Stimulated activated CD8-positive, alpha-beta memory T cell treated with anti-CD3 and anti-CD28 coated beads, Interleukin-12 subunit alpha, Interleukin-12 subunit beta, amount 100 ng/mL, for 4 hours (primary cell): Measurements from ENCODE around the gene ZNF516.

Experiments used
- DNase-seq: peaks from one replicate; pipeline ENCODE4 v3.0.0-alpha.2; 2020; ENCODE audit warnings: low read depth

ZNF516 gene

GRCh38 chr18:76455003-76455676 is 39.9 kb downstream of the ZNF516 start:
- no peak for DNase-seq

- DNase-seq = no peak
These were observed 40.6 kb downstream of the ZNF516 start for GRCh38 chr18:76454418-76454817.

- no peak for DNase-seq
These were observed 41.1 kb downstream of the ZNF516 start for GRCh38 chr18:76453932-76454331.

DNA sequence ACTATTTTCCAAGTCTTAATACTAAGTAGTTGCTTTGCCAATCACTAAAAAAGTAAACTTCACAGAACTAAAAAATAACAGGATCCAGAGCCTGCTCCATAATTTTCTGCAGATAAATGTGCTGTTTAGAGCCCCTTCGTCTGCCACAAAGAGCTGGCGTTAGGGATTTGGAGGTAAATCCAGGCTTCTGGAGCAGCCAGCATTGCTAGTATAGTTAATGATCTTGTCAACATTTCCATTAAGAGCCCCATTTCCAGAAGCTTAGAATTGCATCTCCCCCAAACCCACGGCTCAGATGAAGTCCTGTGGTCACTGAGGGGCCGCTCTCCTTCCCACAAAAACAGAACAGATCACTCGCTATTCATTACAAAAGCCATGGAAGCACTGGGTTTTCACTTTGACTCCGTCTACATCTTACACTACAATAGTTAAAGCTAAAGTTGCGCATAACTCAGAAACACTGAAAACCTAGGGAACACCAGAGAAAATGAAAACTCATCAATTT is 41.9 kb downstream of the ZNF516 start:
- DNase-seq = no peak

DNA sequence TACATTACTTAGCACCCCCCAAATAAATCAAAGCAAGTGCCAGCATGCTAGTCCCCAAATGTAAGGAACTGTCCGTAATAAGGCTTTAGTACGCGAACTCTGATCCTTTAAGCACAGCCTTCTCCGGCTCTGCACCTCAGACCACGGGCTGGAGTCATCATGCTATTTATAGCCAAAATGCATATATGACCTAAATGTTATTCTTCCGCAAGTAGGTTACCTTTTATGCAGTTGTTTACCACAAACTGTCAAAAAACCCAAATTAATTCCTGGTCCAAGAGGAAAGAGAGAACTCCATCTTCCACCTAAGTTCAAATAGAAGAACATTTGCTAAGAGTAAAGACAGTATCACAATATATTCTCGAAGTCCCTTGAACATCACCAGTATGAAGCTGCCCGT is 42.7 kb downstream of the ZNF516 start:
- no peak for DNase-seq

GRCh38 chr18:76451396-76452331 is 43.4 kb downstream of the ZNF516 start:
- DNase-seq = no peak

DNA sequence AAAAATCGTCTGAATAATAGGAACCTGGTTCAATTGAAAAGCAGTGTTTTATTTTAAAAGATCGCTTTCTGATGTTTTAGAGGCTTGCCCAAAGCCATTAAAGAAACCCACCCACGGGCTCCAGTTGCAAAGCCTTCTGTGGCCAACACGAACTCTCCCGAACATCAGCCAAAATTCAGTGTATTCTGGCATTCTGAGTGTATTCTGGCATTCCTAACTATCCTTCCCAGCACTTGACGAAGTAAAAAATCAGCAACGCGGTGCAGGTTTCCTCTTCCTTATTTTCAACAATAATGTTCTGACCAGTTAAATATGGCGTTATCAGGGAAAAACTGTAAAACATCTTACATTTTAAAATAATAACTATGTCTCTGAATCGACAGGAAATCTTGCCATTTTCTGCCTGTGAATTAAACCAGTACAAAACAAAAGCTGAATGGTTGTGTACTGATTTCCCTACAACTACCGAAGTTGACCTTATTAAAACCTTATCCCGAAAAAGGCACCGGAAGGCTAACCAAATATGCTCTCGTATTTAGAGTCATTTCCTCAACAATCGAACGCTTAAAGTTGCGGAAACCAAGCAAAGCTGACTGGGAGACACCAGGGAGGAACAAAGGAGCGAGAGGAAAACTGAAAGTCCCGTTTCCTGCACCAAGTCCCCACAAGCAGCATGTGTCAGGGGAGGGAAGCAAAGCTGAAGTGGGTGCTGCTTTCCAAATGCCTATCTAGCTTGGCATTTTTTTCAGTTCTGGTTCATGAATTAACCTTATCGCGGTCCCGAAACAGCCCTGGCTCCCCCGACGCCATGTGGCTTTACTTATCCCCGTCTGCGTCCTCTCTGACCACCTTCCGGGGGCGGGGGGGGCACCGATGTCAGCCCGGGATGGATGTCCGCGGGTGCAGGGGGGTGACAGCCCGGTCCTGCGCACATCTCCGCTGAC is 44.3 kb downstream of the ZNF516 start:
- no peak for DNase-seq

DNA sequence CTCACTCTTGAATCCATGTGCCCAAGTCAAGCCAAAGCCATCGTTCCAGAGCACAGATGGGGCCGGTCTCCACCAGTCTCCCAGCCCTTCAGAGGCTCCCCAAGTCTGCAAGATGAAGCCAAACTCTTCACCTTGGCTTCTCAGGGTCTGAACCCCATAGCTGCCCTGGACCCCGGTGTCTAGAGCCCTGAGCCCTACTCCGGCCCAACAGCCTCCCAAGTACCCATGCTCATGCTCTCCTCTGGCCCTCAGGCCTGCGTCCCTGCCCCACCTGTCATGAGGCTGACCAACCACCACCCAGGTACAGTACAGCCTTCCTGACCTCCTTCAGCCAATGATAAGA is 46.0 kb downstream of the ZNF516 start:
- no peak for DNase-seq

GRCh38 chr18:76448256-76449110 is 46.6 kb downstream of the ZNF516 start:
- no peak for DNase-seq

DNA sequence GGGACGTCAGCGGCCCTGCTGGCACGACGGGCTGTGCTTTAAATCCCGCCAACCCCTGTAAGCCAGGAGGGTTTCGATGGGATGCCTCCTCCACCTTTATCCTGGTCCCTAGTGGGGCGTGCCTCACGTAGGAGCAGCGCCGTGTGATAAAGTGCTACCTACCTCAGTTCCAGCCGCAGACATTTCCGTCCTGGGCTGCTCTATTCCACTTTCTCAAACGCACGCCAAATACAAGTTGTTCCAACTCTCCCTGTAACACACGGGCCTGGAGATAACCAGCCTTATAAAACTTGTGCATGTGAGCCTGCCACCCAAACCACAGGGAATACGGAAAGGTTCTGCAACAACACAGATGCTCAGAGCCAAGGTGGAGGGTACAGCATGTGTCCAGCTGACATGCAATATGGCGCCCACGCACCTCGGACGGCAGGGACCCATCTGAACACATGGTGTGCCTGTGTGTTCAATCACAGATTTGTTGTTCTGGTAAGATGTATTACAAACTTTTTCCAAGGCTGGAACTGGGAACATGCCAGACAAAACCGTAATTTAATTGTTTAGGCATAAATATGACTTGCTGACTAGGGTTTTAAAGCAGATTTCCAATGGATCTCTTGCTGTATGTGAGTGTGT is 47.7 kb downstream of the ZNF516 start:
- no peak for DNase-seq

GRCh38 chr18:76446321-76447257 is 48.5 kb downstream of the ZNF516 start:
- no peak for DNase-seq

GRCh38 chr18:76445741-76446232 is 49.3 kb downstream of the ZNF516 start:
- DNase-seq = no peak

- no peak for DNase-seq
These were observed 49.8 kb downstream of the ZNF516 start for GRCh38 chr18:76445275-76445674.

- no peak for DNase-seq
These were observed 50.5 kb downstream of the ZNF516 start for GRCh38 chr18:76444446-76445105.

- no peak for DNase-seq
These were observed 51.3 kb downstream of the ZNF516 start for GRCh38 chr18:76443519-76444445.

DNA sequence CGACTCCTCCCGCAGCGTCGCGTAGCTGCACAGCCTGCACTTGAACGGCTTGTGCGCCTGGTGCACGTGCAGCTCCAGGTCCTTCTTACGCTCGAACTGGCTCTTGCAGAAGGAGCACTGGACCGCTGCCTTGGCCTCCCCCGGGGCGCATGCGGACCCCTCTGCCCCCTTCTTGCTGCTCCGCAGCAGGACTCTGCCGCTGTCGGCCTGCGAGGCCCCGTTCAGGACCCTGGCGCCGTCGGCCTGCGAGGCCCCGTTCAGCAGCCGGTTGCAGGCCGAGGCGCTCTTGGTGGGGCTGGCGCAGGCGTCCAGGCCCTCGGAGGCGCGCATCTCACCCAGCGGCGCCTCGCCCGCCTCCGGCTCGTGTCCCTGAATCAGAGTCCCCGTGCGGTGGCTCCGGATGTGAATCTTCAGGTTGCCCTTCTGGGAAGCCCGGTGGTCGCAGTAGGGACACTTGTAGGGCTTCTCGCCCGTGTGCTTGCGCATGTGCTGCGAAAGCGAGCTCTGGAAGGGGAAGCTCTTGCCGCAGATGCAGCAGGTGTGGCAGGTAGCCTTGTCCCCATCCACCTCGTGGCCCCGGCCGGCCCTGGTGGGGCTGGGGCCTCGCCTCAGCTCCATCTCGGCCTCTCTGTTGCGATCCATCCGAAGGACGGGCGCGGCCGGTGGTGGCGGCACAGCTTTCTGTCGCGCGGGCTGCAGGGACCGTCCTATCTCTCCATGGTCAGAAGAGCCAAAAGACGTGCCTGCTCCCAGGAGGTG is 52.5 kb downstream of the ZNF516 start:
- DNase-seq = no peak
